H1 (cell line): ENCODE data around the gene CSF1. TPM values are rescaled to one million over a fixed set of nuclear protein-coding genes. Genes with fewer than 3 reads are reported as not detected.

ENCODE experiments used
- CTCF ChIA-PET: fragments of 300-600 bp; sonication (Branson Sonifier 250); formaldehyde crosslinking; loops from one replicate; lab custom pipeline; 2021; ENCODE audit not compliant: partially characterized antibody; lab: Charles Lee
- POLR2A ChIA-PET: fragments of 300-600 bp; sonication (Branson Sonifier 250); formaldehyde crosslinking; loops from one replicate; lab custom pipeline; 2021; ENCODE audit warnings: inconsistent platforms; ENCODE audit not compliant: partially characterized antibody; lab: Charles Lee
- DNase-seq, 2 experiments: peaks; one replicate each; pipeline versions ENCODE4 v3.0.0 to v3.0.0-alpha.2; 2010 to 2022; ENCODE audit warnings: low spot score in 2 of 2, low read depth in 1 of 2, mixed read lengths in 1 of 2
- FAIRE-seq: peaks from 2 replicates; lab custom pipeline; 2011; peaks lifted over from hg19 to GRCh38; lab: Jason Lieb, UNC
- H2AFZ ChIP-seq: 2 replicates; pipeline ENCODE4 v1.8.1; 2012; ENCODE audit warnings: low read length, inconsistent platforms
- H2AK5ac ChIP-seq: 2 replicates; pipeline ENCODE4 v1.6.1; 2013; ENCODE audit warnings: low read depth, low read length
- H2BK120ac ChIP-seq: replicated peaks from 2 replicates; pipeline ENCODE3; 2013; ENCODE audit warnings: low read depth, low read length, inconsistent platforms
- H2BK12ac ChIP-seq: 2 replicates; pipeline ENCODE4 v1.6.1; 2013; ENCODE audit warnings: low read depth, low read length
- H2BK15ac ChIP-seq: 2 replicates; pipeline ENCODE4 v1.6.1; 2013; ENCODE audit warnings: low read length
- H2BK20ac ChIP-seq: 2 replicates; pipeline ENCODE4 v1.6.1; 2013; ENCODE audit warnings: low read length
- H2BK5ac ChIP-seq: 2 replicates; pipeline ENCODE4 v1.6.1; 2013; ENCODE audit warnings: low read depth, low read length
- H3K14ac ChIP-seq: 2 replicates; pipeline ENCODE4 v1.6.1; 2013; ENCODE audit warnings: inconsistent platforms; ENCODE audit not compliant: insufficient read length
- H3K18ac ChIP-seq: 2 replicates; pipeline ENCODE4 v1.6.1; 2013; ENCODE audit warnings: low read length; ENCODE audit errors: extremely low read depth
- H3K23ac ChIP-seq: 2 replicates; pipeline ENCODE4 v1.6.1; 2013; ENCODE audit warnings: inconsistent platforms; ENCODE audit not compliant: insufficient read length
- H3K23me2 ChIP-seq: 2 replicates; pipeline ENCODE4 v1.6.1; 2013; ENCODE audit warnings: low read depth, low read length
- H3K27ac ChIP-seq: 2 replicates; pipeline ENCODE4 v1.6.1; 2011; ENCODE audit warnings: low read depth, low read length, inconsistent platforms
- H3K27me3 ChIP-seq, 4 experiments: replicated peaks in 1 of 4; 1 replicate in 1 of 4; 2 replicates in 3 of 4; pipeline versions ENCODE4 v1.6.1 to v1.8.1; 2011 to 2013; ENCODE audit warnings: low read length in 3 of 4, mild to moderate bottlenecking in 3 of 4, inconsistent platforms in 2 of 4, mixed read lengths in 2 of 4, moderate library complexity in 1 of 4; ENCODE audit not compliant: control insufficient read depth in 3 of 4, insufficient read depth in 3 of 4; ENCODE audit errors: extremely low read depth in 1 of 4
- H3K36me3 ChIP-seq, 4 experiments: 2 replicates each; pipeline versions ENCODE4 v1.6.1 to v1.8.1; 2011 to 2013; ENCODE audit warnings: mild to moderate bottlenecking in 4 of 4, low read length in 3 of 4, moderate library complexity in 2 of 4, control low read depth in 1 of 4, inconsistent platforms in 1 of 4; ENCODE audit not compliant: insufficient read depth in 4 of 4, control insufficient read depth in 2 of 4
- H3K4ac ChIP-seq: replicated peaks from 2 replicates; pipeline ENCODE3; 2013; ENCODE audit warnings: low read length, low read depth, mixed read lengths, inconsistent platforms; ENCODE audit not compliant: insufficient read length
- H3K4me1 ChIP-seq, 4 experiments: replicated peaks in 1 of 4; 1 replicate in 1 of 4; 2 replicates in 3 of 4; pipeline versions ENCODE4 v1.6.1 to v1.8.1; 2011 to 2013; ENCODE audit warnings: low read length in 3 of 4, inconsistent platforms in 2 of 4, mixed read lengths in 1 of 4; ENCODE audit not compliant: insufficient read depth in 4 of 4, control insufficient read depth in 3 of 4
- H3K4me2 ChIP-seq, 2 experiments: 2 replicates each; pipeline versions ENCODE4 v1.6.1 to v1.8.1; 2011 to 2013; ENCODE audit warnings: low read depth in 2 of 2, low read length in 2 of 2, control low read depth in 1 of 2, inconsistent platforms in 1 of 2, mild to moderate bottlenecking in 1 of 2; ENCODE audit not compliant: insufficient read depth in 1 of 2
- H3K4me3 ChIP-seq, 4 experiments: fragments of 200-600, 300-600 bp in 1 of 4; sonication (generic), shearing (Covaris generic), sonication (Bioruptor Twin) in 1 of 4; 2 replicates each; pipeline versions ENCODE4 v1.5.1 to v1.8.1; 2011 to 2016; ENCODE audit warnings: low read length in 4 of 4, low read depth in 3 of 4, control low read depth in 2 of 4, inconsistent platforms in 2 of 4, mild to moderate bottlenecking in 2 of 4, mixed read lengths in 1 of 4, moderate library complexity in 1 of 4; ENCODE audit not compliant: insufficient read depth in 2 of 4; ENCODE audit errors: extremely low read depth in 1 of 4
- H3K56ac ChIP-seq: replicated peaks from 2 replicates; pipeline ENCODE3; 2013; ENCODE audit warnings: low read depth, mild to moderate bottlenecking, mixed read lengths, low read length, inconsistent platforms; ENCODE audit not compliant: insufficient read length
- H3K79me1 ChIP-seq: 2 replicates; pipeline ENCODE4 v1.6.1; 2013; ENCODE audit warnings: low read depth, low read length, control low read depth
- H3K79me2 ChIP-seq, 2 experiments: 2 replicates each; pipeline versions ENCODE4 v1.6.1 to v1.8.1; 2012 to 2013; ENCODE audit warnings: low read length in 2 of 2, mild to moderate bottlenecking in 2 of 2, inconsistent platforms in 1 of 2; ENCODE audit not compliant: insufficient read depth in 2 of 2, control insufficient read depth in 1 of 2
- H3K9ac ChIP-seq, 4 experiments: replicated peaks in 1 of 4; 1 replicate in 1 of 4; 2 replicates in 3 of 4; pipeline versions ENCODE4 v1.6.1 to v1.8.1; 2011 to 2013; ENCODE audit warnings: low read depth in 3 of 4, low read length in 3 of 4, control low read depth in 2 of 4, mild to moderate bottlenecking in 2 of 4, moderate library complexity in 2 of 4, inconsistent platforms in 1 of 4; ENCODE audit errors: extremely low read depth in 1 of 4
- H3K9me3 ChIP-seq, 2 experiments: 2 replicates each; pipeline versions ENCODE4 v1.6.1 to v1.8.1; 2012 to 2013; ENCODE audit warnings: mild to moderate bottlenecking in 2 of 2, moderate library complexity in 2 of 2, control low read depth in 1 of 2, inconsistent platforms in 1 of 2, low read depth in 1 of 2, low read length in 1 of 2, mixed read lengths in 1 of 2; ENCODE audit not compliant: insufficient read depth in 2 of 2
- H4K20me1 ChIP-seq, 2 experiments: replicated peaks in 1 of 2; 2 replicates each; pipeline versions ENCODE3 to v1.8.1; 2011 to 2013; ENCODE audit warnings: inconsistent platforms in 2 of 2, low read length in 2 of 2, mild to moderate bottlenecking in 1 of 2; ENCODE audit not compliant: insufficient read depth in 2 of 2, control insufficient read depth in 1 of 2
- H4K5ac ChIP-seq: 2 replicates; pipeline ENCODE4 v1.6.1; 2013; ENCODE audit warnings: low read length, low read depth, mixed read lengths, inconsistent platforms; ENCODE audit not compliant: insufficient read length
- H4K8ac ChIP-seq: 2 replicates; pipeline ENCODE4 v1.8.0; 2013; ENCODE audit warnings: mild to moderate bottlenecking, moderate library complexity, low read length, inconsistent platforms; ENCODE audit not compliant: insufficient read depth; ENCODE audit errors: extremely low read depth
- H4K91ac ChIP-seq: replicated peaks from 2 replicates; pipeline ENCODE3; 2013; ENCODE audit warnings: low read length, mixed read lengths, inconsistent platforms; ENCODE audit not compliant: insufficient read length
- JUN ChIP-seq: IDR thresholded peaks from 2 replicates; pipeline ENCODE4 v1.6.1; 2011; ENCODE audit warnings: low read depth, mild to moderate bottlenecking, improper control_type of control experiment, low read length
- WGBS, 2 experiments: shearing (Covaris generic) in 1 of 2; methylation state at CpG; one replicate each; pipeline versions ENCODE4 v1.1.6 to v1.1.7; 2013 to 2015; ENCODE audit warnings: low lambda C conversion rate in 2 of 2, mixed read lengths in 2 of 2, inconsistent platforms in 1 of 2, low coverage in 1 of 2, missing lambda C conversion rate in 1 of 2; ENCODE audit not compliant: insufficient replicate concordance in 2 of 2, insufficient coverage in 1 of 2, insufficient read length in 1 of 2; ENCODE audit errors: extremely low coverage in 1 of 2, missing lambda C conversion rate in 1 of 2; 5-methylcytosine and 5-hydroxymethylcytosine counted together
- polyA plus RNA-seq, 7 experiments: library from polyadenylated mRNA; depleted of rRNA in 3 of 7; stranded (reverse) in 5 of 7; unstranded in 2 of 7; fragments of >200 nt in 5 of 7; fragments of 200-250 nt in 2 of 7; gene quantifications; 1 replicate in 5 of 7; 2 replicates in 1 of 7; 4 replicates in 1 of 7; pipeline versions ENCODE4 v1.2.1 to v1.2.3, GENCODE V29; 2011 to 2013; ENCODE audit warnings: missing spikeins in 2 of 7, mixed read lengths in 2 of 7
- total RNA-seq: library from RNA; stranded (reverse); fragmentation: NEBNext Ultra II Directional; extraction: Animal tissue kit (Norgen Biotek cat#: 25700); gene quantifications from 2 replicates; pipeline ENCODE4 v1.2.1, GENCODE V29; 2021

The CSF1 gene
- total and polyA plus RNA-seq, 2 of the 8 experiments (the other 6 are each of a cell fraction or from before 2014, with no cell fraction given) = 3.3 to 5.4 TPM

DNA sequence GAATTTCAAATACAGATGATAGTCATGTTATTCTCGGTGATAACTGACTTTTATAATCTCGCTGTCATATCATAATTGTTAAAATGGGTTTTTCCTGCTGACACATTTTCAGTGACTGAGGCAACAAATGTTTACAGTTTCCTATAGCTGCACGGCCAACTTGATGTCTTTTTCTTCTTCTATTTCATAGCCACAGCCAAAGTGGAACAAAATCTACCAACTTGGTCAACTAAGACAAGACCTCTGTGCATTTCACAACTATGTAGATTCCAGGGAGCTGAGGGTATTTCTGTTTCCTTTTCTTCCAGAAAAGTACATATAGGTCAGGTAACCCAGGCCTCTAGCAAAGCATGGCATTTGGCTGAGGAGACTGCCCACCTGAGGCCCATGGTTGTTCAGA, 63.5 kb downstream of the CSF1 start:
- Histone ChIP-seq H3K9me3 (no peaks in the 10 kb centered on the region), H3K36me3 (no peaks in the 10 kb centered on the region), H3K27ac (no peak overlapping the region), H3K56ac (no peak overlapping the region), H2BK120ac (no peak overlapping the region), H3K18ac (no peak overlapping the region), H4K91ac (no peak overlapping the region), H2AK5ac (no peak overlapping the region), H4K20me1 (no peaks in the 10 kb centered on the region), H3K27me3 (no peaks in the 10 kb centered on the region), H2BK12ac (no peak overlapping the region), H2BK20ac (no peak overlapping the region), H3K4me3 (no peak overlapping the region), H3K4me2 (no peak overlapping the region), H2BK5ac (no peak overlapping the region), H2AFZ (no peak overlapping the region), H3K14ac (no peak overlapping the region), H2BK15ac (no peak overlapping the region), H3K4ac (no peak overlapping the region), H3K23ac (no peak overlapping the region), H4K8ac (no peak overlapping the region), H4K5ac (no peak overlapping the region), H3K79me2 (no peaks in the 10 kb centered on the region), H3K9ac (no peak overlapping the region), H3K4me1 (no peaks in the 10 kb centered on the region), H3K79me1 (no peaks in the 10 kb centered on the region), H3K23me2 (no peaks in the 10 kb centered on the region)
- CTCF ChIA-PET = interaction anchor here (3.9 to 18.1 kb wide), 3 partner anchors 10 to 192 kb away, joined by 23 to 700 read pairs (median 333); partner anchors contain the start of gene AHCYL1
- no peak for FAIRE-seq
- DNase-seq = no peak
- WGBS, 2 experiments = 85% methylated on average over 3 of the region's 3 CpGs; no CpG with 5 or more reads in 1 of the 2 experiments
- POLR2A ChIA-PET = no interaction called here
- TF ChIP-seq JUN = no peak
